GM19328 (cell line): ENCODE results near the gene UBR3.

ENCODE experiments used
- ATAC-seq: cut with Tn5 transposase; IDR thresholded peaks from one replicate; pipeline ENCODE4 v1.9.1; 2021; ENCODE audit warnings: mild to moderate bottlenecking, moderate library complexity; ENCODE audit not compliant: unreplicated experiment

The UBR3 gene

DNA sequence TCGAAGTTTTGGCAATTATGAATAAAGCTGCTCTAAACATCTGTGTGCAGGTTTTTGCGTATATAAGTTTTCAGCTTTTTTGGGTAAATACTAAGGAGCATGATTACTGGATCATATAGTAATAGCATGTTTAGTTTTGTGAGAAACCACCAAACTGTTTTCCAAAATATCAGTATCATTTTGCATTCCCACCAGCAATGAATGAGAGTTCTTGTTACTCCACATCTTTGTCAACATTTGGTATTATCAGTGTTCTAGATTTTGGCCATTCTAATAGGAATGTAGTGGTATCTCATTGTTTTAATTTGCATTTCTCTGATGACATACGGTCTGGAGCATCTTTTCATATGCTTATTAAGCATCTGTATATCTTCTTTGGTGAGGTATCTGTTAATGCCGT is 207.3 kb downstream of the UBR3 start:
- no peak for ATAC-seq

DNA sequence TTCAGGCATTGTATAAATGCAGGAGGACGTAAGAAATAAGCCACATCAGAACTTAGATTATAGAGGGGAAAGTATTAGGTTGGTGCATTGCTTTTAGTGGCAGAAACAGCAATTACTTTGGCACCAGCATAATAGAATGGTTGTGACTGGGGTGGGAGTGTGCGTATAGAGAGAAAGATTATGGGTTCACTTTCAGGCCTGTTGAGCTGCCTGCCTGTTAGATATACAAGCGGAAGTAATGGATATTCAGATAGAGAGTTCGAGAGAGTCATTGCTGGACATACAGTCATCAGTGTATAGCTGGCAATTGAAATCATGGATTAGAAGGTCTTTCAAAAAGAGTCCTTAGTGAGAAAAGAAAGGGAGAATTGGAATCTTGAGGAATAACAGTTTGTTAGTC is 211.5 kb downstream of the UBR3 start:
- no peak for ATAC-seq

DNA sequence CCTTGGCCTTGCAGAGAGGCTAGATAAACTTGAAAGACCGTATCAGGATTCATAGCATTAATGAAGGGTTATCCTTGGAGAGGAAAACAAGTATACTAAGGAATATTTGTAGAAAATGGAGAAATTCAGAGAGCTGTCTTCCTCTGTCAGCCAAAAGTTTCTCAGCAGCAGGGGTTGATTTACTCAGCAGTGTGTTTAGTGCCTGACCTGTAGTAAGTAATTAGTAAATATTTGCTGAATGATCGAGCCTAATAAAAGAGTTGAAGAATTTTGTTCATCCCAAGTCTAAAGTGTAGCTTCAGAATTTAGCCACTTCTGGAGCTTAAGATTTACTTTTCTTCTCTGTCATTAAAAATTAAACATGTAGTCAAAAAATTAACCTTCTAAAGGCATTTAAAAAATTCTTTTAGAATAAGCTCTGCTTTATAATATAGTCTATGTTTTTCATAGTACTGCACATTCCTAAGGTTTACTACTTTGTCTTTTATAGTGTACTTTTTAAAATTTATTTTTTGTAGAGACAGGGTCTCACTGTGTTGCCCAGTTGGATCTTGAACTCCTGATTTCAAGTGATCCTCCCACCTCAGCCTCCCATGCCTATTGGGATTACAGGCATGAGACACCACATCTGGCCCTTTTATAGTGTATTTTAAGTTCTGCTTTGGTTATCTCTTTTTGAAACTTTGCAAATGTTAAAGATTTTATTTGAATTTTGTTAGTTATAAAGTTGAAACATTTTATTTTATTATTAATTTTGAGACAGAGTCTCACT is 212.3 kb downstream of the UBR3 start:
- no peak for ATAC-seq

DNA sequence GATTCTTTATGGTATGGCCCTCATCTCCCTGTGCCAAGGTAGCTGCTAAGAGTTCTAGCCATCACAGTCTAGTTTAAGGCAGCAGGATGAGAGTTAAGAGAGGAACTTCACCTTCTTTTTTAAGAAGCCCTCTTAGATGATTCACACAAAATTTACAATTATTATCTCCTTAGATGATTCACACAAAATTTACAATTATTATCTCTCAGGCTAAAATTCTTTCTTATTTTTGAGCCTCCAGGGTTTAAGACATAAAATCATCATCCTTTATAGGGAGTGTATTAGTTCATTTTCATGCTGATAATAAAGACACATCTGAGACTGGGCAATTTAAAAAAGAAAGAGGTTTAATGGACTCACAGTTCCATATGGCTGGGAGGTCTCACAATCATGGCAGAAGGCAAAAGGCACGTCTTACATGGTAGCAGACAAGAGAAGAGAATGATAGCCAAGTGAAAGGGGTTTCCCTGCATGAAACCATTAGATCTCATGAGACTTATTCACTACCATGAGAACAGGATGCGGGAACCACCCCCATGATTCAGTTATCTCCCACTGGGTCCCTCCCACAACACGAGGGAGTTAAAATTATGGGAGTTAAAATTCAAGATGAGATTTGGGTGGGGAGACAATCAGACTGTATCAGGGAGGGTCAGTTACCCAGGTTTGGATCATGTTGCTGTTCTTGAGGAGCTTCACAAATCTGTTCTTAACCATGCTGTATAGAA is 217.7 kb downstream of the UBR3 start:
- ATAC-seq: no peak

DNA sequence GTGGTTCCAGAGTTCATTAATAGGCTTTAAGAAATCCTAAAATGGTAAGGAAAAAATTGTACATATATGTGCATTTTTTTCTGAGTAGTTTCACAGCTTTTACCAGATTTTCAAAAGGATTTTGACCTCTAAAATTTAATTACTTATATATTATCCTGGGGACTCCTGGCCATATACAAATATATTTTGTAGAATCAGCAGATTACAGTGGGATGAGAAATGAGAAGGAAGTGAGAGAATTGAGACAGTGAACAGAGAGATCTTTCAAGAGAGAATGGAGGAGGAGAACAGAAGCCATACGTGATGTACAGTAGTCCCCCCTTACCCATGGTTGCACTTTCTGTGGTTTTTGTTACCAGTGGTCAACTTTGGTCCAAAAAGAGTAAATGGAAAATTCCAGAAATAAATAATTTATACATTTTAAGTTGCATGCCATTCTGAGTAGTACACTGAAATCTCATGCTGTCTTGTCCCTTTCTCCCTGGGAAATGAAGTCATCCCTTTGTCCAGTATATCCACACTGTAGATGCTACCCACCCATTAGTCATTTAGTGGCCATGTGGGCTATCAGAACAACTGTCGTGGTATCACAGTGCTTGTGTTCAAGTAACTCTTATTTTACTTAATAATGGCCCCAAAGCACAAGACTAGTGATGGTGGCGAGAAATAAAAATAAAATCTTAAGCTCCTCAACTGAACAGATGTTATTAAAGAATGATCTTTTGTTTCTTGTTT is 220.2 kb downstream of the UBR3 start:
- ATAC-seq: no peak

DNA sequence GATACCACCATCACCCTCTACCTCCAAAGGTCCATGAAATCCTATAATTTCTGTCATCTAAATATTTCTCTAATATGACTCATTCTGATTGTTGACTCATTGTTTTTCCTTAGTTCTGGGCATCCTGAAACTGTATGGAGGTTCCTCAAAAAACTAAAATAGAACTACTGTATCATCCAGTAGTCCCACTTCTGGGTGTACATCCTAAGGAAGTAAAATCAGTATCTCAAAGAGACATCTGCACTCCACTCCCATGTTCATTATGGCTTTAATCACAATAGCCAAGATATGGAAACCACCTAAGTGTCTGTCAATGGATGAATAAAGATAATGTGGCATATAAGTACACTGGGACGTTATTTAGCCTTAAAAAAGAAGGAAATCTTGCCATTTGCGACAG is 224.9 kb downstream of the UBR3 start:
- ATAC-seq: no peak

DNA sequence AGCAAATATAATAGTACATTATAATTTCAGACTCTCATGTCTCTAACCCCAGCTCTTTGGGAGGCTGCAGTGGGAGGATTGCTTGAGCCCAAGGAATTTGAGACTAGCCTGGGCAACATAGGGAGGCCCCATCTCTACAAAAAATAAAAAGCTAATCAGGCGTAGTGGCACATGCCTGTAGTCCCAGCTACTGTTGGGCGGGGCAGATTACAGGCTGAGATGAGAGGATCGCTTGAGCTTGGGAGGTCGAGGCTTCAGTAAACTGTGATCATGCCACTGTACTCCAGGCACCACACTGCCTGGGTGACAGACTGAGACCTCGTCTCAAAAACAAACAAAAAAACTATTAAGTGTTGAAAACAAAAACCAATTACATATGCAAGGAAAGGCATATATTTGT is 227.7 kb downstream of the UBR3 start:
- no peak for ATAC-seq

DNA sequence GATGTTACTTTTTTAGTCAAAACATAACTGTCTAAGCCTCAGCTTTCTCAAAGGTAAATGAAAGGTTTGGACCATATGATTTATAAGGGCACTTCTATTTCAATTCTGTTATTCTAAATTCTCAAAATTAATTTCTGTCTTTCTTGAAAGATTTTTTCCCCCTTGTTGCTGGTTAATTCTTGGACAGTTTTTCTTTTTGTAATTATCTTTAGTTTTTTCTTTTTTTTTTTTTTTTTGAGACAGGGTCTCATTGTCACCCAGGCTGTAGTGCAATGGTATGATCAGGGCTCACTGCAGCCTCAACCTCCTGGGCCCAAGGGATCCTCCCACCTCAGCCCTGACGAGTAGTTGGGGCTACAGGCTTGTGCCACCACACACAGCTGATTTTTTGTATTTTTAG is 229.6 kb downstream of the UBR3 start:
- no peak for ATAC-seq

DNA sequence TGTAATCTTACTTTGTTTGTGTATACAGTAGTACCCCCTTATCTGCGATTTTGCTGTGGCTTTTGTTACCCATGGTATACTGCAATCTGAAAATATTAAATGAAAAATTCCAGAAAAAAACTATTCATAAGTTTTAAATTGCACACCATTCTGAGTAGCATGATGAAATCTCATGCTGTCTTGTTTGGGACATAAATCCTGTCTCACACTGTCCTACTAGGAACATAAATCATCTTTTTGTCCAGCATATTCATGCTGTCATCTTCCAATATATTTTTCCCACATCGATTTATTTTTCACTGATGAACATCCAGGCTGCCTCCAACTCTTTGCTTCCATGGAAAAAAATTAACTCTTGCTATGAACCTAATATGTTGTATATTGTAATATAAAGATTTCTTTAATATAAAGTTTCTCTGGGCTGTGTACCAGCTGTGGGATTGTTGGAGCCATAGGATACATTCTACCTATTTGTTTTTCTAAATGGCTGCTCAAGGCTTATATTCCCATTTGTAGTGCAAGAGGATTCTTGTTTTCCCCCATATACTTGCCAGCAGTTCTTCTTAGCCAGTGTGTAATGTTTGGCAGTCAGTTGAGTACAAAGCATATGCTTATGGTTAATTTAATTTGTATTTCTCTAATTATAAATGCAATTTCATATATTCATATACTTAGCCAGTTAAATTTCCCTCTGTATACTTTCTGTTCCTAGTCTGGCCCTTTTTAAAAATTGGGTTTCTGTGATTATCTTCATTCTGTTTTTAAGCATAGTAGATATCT is 236.4 kb downstream of the UBR3 start:
- no peak for ATAC-seq

DNA sequence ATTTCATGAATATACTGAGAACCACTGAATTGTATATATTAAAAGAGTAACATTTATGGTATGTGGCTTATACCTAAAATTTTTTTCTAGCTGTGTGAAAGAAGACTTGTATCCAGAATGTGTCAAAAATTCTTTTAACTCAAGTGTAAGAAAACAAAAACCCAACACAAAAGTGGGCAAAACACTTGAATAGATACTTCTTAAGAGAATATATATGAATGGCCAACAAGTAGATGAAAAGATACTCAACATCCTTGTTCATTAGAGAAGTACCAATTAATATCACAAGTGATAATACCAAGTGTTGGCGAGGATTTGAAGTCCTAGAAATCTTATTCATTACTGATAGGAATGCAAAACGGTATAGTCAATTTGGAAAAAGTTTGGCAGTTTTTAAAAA is 243.5 kb downstream of the UBR3 start:
- ATAC-seq: no peak

DNA sequence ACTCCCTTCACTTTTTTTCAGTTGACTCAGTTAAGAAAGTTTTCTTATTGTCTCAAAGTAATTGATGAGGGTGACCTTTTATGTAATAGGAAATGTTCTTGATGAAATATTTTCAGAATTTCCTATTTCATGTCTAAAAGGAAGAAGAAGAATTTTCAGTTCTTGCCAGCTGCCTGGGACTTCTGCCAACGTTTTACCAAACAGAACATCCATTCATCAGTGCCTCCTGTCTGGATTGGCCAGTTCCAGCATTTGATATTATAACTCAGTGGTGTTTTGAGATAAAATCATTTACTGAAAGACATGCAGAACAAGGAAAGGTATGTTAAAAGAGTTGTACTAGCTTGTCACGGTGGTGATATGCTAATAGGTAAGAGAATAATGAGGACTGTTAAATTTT is 246.0 kb downstream of the UBR3 start:
- no peak for ATAC-seq

DNA sequence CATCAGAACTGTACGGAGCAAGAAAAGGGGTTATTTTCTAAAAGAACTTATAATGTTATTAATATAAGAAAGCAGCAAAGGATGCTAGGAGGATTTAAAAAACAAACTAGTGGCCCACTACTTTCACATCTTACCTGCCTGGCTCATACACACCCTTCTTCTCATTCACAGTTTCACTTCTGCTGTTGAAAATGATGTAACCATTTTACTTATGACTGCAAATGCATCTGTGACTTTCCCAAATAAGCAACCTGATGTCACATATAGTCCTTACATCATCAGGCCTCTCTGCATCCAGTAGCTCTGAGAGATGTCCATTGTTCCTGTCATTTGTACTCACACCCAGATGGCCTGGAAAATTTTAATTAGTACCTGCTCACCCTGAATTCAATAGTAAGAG is 248.9 kb downstream of the UBR3 start:
- ATAC-seq: no peak

DNA sequence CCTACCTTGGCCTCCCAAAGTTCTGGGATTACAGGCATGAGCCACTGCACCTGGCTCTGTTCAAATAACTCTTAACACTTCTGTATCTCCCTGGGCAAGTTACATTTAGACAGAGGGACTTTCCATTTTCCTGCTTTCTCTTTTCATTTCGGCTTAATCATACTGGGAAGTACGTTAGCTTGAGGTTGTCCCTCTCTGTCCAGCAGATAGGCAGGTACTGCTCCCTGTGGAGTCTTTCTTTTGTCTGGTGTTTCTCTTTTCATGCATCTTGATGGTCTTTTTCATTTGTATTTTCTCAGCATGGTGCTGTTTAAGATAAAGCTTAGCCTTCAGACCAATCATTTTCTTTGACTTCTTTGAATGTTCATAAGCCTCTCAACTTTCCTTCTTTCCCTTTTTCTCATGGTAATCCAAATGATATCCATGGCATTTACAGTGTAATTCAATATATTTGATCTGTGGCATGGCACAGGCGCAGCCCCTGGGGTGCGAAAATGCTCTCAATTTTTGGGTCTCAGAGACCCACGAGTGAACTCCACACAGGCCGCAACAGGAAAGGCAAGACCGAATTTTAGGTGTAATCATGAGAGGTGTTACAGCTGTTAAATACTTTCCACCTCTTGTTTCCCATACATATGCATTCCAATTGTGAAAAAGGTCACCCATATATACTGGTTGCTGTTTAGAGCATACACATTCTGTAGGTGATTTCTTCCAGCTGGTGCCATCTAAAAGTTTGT is 250.7 kb downstream of the UBR3 start:
- no peak for ATAC-seq

DNA sequence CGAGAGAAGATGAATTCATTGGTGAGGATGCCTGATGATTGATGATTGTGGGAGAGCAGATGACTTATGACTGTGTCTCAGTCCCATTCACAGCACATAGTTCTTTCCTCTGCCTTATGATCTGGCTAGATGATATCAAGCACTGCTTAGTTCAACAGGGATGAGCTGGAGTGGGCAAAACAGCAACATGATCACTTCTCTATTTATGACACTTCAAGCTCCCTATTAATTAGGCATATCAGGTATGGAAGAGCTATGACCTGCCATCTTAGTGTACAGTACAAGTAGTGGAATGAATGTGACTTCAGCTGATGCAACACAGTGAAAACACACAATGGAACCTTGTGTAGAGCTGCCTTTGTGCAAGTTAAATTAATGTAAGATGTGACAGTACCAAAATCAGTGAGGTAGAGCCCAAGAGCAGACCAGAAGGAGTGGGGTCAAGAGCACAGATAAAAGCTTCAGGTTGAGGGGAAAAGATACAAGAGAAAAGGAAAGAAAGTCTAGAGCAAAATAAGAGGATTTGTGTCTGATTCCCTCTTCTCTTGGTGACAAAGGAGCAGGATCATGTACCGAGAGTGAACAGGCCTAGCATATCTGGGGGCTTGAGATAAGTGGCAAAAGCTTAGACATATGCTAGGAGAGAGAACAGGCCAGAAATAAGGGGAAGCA is 257.7 kb downstream of the UBR3 start:
- ATAC-seq: no peak

DNA sequence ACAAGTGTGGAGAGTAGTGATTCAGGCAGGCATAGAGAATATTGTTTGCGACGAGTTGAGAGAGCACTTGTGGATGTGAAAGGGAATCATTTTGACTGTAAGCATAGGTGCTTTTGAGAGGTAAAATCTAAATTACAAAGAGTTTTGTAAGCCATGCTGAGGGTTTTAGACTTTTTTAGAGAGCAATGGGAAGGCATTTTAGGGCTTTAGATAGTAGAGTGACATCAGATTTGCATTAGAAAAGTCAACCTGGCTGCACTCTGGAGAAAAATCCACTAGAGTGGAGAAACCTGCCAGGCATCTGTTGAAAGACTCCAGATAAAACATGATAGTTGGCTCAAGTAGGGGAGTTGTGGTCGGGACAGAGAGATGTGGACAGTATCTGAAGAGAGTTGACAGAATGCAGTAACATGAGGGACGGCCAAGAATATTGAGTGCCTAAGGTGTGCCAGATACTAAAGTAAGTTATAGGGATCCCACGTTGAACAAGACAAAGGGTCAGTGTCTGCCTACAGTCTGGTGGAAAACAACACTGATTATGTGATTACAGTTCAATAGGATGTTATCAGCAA is 258.9 kb downstream of the UBR3 start:
- no peak for ATAC-seq

DNA sequence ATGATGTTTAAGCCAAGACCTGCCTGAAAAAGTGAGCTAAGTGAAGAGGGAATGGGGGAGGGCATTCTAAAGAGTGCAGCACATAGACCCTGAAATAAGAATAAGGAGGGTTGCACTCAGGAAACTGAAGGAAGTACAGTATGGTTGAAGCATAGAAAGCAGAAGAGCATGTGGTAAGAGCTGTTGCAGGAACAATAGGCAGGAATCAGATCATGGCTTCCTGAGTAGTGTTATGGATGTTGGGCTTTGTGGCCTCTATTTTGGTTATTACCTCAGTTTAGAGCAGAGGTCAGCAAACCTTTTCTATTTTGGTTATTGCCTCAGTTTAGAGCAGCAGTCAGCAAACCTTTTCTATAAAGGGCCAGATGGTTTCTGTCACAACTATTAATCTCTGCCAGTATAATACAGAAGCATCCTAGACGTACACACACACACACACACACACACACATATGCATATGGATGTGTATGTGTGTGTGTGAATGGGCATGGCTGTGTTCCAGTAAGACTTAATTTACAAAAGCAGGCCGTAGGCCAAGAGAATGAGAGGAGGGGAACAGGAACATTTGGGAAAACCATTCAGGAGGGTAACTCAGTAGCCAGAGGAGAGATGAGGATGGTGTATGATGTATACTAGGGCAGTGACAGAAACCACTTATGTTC is 259.6 kb downstream of the UBR3 start:
- ATAC-seq: no peak

DNA sequence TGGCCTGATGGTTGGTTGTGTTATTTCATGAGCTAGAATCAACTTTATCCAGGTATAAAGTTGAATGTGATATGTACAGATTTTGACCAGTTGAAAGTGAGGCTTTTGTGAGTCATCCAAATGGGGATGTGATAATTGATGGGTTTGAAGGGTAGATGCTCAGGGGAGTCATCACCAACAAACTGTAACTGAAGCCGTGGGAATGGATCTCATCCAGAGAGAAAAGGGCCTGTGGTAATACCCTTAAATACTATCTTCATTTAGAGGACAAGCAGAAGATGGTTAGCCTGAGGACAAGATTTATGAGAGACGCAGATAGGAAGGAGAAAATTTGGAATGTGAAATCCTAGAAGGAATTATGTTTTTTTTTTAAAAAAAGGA is 260.1 kb downstream of the UBR3 start:
- ATAC-seq: no peak

DNA sequence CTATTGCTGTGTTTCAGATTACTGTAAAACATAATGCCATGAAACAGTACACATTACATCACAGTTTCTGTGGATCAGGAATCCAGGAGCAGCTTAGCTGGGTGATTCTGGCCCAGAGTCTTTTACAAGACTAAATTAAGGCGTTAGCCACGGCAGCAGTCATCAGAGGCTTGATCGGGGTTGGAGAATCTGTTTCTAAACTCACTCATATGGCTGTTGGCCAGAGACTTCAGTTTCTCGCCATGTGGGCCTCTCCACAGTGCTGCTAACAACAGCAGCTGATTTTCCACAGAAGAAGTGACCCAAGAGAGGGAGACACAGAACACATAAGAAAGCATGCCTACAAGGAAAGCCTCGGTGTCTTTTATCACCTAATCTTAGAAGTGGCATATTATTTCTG is 261.5 kb downstream of the UBR3 start:
- ATAC-seq: no peak

DNA sequence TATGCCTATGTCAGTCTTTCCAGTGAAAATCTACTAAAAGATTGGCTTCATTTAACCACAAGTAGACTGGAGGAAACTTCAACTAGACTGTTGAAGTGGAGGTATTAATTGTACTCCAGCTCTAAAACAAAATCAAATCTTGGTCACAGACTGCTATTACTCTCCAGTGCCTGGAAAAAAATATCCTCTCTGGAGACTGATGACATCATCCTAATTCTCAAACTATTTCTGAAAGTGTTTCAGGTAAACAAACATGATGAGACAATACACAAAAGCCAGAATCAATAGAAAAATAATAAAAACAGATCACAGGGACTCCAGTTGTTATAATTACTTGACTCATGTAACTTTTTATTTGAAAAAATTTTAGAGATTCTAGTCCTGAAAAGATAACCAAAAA is 263.0 kb downstream of the UBR3 start:
- ATAC-seq: no peak
